Tibial nerve (tissue), 4 donors: ENCODE results near the gene VAMP8. TPM values are rescaled to one million over a fixed set of nuclear protein-coding genes. Genes with fewer than 3 reads are reported as not detected.
"Not testable (repeated sequence)": the region's sequence is repeated elsewhere in the genome, so short reads cannot be mapped to it uniquely, and the experiment has no call there.

Experiments used
- DNase-seq, 2 donors: peaks; one replicate each; pipeline ENCODE4 v3.0.0-alpha.2; 2019; ENCODE audit warnings: low spot score in 2 of 2
- H3K27ac ChIP-seq, 4 donors: fragments of 200-600 bp; sonication (generic) in 3 of 4; one replicate each; pipeline ENCODE4 v1.5.1; 2017 to 2019; ENCODE audit warnings: mild to moderate bottlenecking in 1 of 4
- H3K27me3 ChIP-seq, 2 donors: fragments of 200-600 bp; sonication (generic) in 1 of 2; one replicate each; pipeline versions ENCODE4 v1.5.1 to v1.6.0; 2017 to 2019
- H3K36me3 ChIP-seq, 3 donors: fragments of 200-600 bp; sonication (generic); one replicate each; pipeline ENCODE4 v1.5.1; 2018 to 2019
- H3K4me1 ChIP-seq, 4 donors: fragments of 200-600 bp; sonication (generic) in 3 of 4; one replicate each; pipeline ENCODE4 v1.5.1; 2017 to 2019
- H3K4me3 ChIP-seq, 4 donors: fragments of 200-600 bp; sonication (generic) in 3 of 4; one replicate each; pipeline ENCODE4 v1.5.1; 2017 to 2019; ENCODE audit warnings: mild to moderate bottlenecking in 1 of 4, moderate library complexity in 1 of 4
- H3K9me3 ChIP-seq, 4 donors: fragments of 200-600 bp; sonication (generic) in 3 of 4; one replicate each; pipeline ENCODE4 v1.5.1; 2017 to 2019
- CTCF ChIP-seq, 5 experiments: fragments of 200-600 bp in 3 of 5; fragments of 450-650 bp in 2 of 5; sonication (generic) in 3 of 5; IDR thresholded peaks; one replicate each; pipeline ENCODE4 v1.5.1; 2016 to 2019; ENCODE audit warnings: antibody characterized with exemption in 5 of 5, mild to moderate bottlenecking in 3 of 5, moderate library complexity in 2 of 5
- EP300 ChIP-seq, 2 donors: sonication (generic); formaldehyde crosslinking; IDR thresholded peaks; one replicate each; pipeline ENCODE4 v1.6.1; 2017; ENCODE audit warnings: antibody characterized with exemption in 2 of 2, mild to moderate bottlenecking in 1 of 2
- POLR2A ChIP-seq, 2 donors: fragments of 450-650 bp; IDR thresholded peaks; one replicate each; pipeline ENCODE4 v1.6.1; 2017; ENCODE audit warnings: antibody characterized with exemption in 2 of 2, mild to moderate bottlenecking in 2 of 2, moderate library complexity in 2 of 2
- WGBS, 2 donors: methylation state at CpG; one replicate each; pipeline ENCODE4 v1.1.5; 2018; 5-methylcytosine and 5-hydroxymethylcytosine counted together
- total RNA-seq, 4 donors: library from RNA; depleted of rRNA; stranded (reverse); fragments of >200 nt; gene quantifications; one replicate each; pipeline ENCODE4 v1.1.0, GENCODE V29; 2016

Gene VAMP8
- total RNA-seq, 4 donors from 2014 or later: 4.3 to 24.0 (median 11.8) TPM

GRCh38 chr2:85611705-85612587 is 34.6 kb downstream of the VAMP8 start, which contains the start of gene C2orf68:
Gene C2orf68, minus strand, starts transcription at chr2:85612066. Its CDS starts 82 bp downstream, at chr2:85611984.
- TF ChIP-seq CTCF (IDR thresholded peaks at IDR 0.05) (peak in 1 of 5 experiments; percentile 16), POLR2A (IDR thresholded peaks at IDR 0.05) (peak; percentile 36 to 78), EP300 (IDR thresholded peaks at IDR 0.05) (peak; percentile 60 to 92)
- Histone ChIP-seq H3K9me3 (no peaks in the 10 kb centered on the region), H3K4me3 (peak within 1 kb of the TSS; percentile 77 to 99 (median 89)), H3K27ac (peak within 1 kb of the TSS; percentile 40 to 93 (median 90)), H3K4me1 (peaks cover 0 to 59% (median 14%) of the 10 kb centered on the region in 4 donors), H3K36me3 (peaks cover 0 to 28% (median 0%) of the 10 kb centered on the region in 3 donors), H3K27me3 (no peaks in the 10 kb centered on the region)
- peak; percentile 84 to 85 for DNase-seq
- WGBS, 2 donors: 10 to 21% methylated on average over 31 to 66 of the region's 73 CpGs

- WGBS, 2 donors: 85 to 88% methylated on average over 10 of the region's 10 CpGs
- H3K27me3 ChIP-seq: no peaks in the 10 kb centered on the region
- H3K4me1 ChIP-seq: peaks cover 0 to 53% (median 16%) of the 10 kb centered on the region in 4 donors
- no peak for DNase-seq
- TF ChIP-seq EP300 (IDR thresholded peaks at IDR 0.05) (no peak), POLR2A (IDR thresholded peaks at IDR 0.05) (no peak), CTCF (IDR thresholded peaks at IDR 0.05) (no peak)
- peaks cover 0 to 12% (median 0%) of the 10 kb centered on the region in 3 donors for H3K36me3 ChIP-seq
- no peak overlapping the region for H3K27ac ChIP-seq
- H3K9me3 ChIP-seq: no peaks in the 10 kb centered on the region
- no peak overlapping the region for H3K4me3 ChIP-seq
Measured at GRCh38 chr2:85613717-85614515, 36.5 kb downstream of the VAMP8 start.

GRCh38 chr2:85614757-85615156 is 37.4 kb downstream of the VAMP8 start:
- H3K27ac ChIP-seq, H3K4me3 ChIP-seq, H3K27me3 ChIP-seq, DNase-seq, H3K9me3 ChIP-seq: not testable (repeated sequence)
- Histone ChIP-seq H3K4me1 (peaks cover 0 to 48% (median 16%) of the 10 kb centered on the region in 4 donors), H3K36me3 (peaks cover 0 to 12% (median 0%) of the 10 kb centered on the region in 3 donors)
- WGBS, 2 donors: 93 to 96% methylated on average over 7 of the region's 7 CpGs

GRCh38 chr2:85615413-85615728 is 38.0 kb downstream of the VAMP8 start:
- no peak for TF ChIP-seq CTCF (IDR thresholded peaks at IDR 0.05)
- TF ChIP-seq POLR2A (IDR thresholded peaks at IDR 0.05): no peak
- WGBS, 2 donors: 90 to 91% methylated on average over 17 of the region's 17 CpGs
- no peaks in the 10 kb centered on the region for H3K9me3 ChIP-seq
- peak overlapping the region in 3 of 4 donors; percentile 63 to 88 (median 80) for H3K4me3 ChIP-seq
- DNase-seq: no peak
- peaks cover 0 to 42% (median 15%) of the 10 kb centered on the region in 4 donors for H3K4me1 ChIP-seq
- H3K27me3 ChIP-seq: no peaks in the 10 kb centered on the region
- peaks cover 0 to 16% (median 0%) of the 10 kb centered on the region in 3 donors for H3K36me3 ChIP-seq
- peak overlapping the region in 3 of 4 donors; percentile 83 to 85 (median 83) for H3K27ac ChIP-seq

GRCh38 chr2:85617723-85618122 is 40.3 kb downstream of the VAMP8 start:
- Histone ChIP-seq H3K36me3 (peaks cover 0 to 39% (median 7%) of the 10 kb centered on the region in 3 donors), H3K4me1 (peaks cover 0 to 28% (median 12%) of the 10 kb centered on the region in 4 donors)
- not testable (repeated sequence) for H3K4me3 ChIP-seq, H3K27me3 ChIP-seq, H3K27ac ChIP-seq, DNase-seq, H3K9me3 ChIP-seq
- WGBS, 2 donors: 71 to 87% methylated on average over 5 of the region's 5 CpGs
